Measurements from ENCODE around the gene PGAM1. TPM values are rescaled to one million over a fixed set of nuclear protein-coding genes. Genes with fewer than 3 reads are reported as not detected.

PGAM1 gene
- total RNA-seq, 4 donors from 2014 or later = 151 to 289 (median 240) TPM

DNA sequence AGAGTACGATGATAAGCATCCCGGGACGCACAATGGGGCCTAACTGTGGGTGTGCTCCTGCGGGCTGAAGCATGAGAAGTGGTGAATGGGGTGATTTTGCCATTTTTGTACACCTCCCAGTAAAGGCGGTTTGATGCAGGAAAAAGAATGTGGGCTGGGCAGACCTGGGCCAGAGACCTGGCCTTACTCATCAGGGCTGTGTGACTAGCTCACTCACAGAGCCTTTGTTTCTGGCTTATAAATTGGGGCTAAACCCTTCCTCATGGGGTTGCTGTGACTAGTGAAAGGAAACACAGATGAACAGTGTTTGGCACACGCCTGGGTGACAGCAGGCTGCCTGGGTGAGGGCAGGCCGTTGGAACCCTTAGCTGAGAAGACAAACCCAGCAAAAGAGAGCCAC lies 42.8 kb upstream of the PGAM1 start:
- DNase-seq (ENCODE audit: low spot score in 2 of 2) = no peak
- intact Hi-C loops (cut with DNase I; ENCODE audit: low total_unique reads) = no loop called here
- WGBS, 2 donors = 89 to 95% methylated on average over 7 of the region's 7 CpGs
- H3K4me3 ChIP-seq (ENCODE audit: low read depth, poor library complexity, severe bottlenecking) = no peak overlapping the region
- TF ChIP-seq, protein P1, sequence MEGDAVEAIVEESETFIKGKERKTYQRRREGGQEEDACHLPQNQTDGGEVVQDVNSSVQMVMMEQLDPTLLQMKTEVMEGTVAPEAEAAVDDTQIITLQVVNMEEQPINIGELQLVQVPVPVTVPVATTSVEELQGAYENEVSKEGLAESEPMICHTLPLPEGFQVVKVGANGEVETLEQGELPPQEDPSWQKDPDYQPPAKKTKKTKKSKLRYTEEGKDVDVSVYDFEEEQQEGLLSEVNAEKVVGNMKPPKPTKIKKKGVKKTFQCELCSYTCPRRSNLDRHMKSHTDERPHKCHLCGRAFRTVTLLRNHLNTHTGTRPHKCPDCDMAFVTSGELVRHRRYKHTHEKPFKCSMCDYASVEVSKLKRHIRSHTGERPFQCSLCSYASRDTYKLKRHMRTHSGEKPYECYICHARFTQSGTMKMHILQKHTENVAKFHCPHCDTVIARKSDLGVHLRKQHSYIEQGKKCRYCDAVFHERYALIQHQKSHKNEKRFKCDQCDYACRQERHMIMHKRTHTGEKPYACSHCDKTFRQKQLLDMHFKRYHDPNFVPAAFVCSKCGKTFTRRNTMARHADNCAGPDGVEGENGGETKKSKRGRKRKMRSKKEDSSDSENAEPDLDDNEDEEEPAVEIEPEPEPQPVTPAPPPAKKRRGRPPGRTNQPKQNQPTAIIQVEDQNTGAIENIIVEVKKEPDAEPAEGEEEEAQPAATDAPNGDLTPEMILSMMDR (IDR thresholded peaks at IDR 0.05) = no peak
- no peak for TF ChIP-seq POLR2A (IDR thresholded peaks at IDR 0.05)

- intact Hi-C loops (cut with DNase I; ENCODE audit: low total_unique reads) = no loop called here
- 80 to 100% methylated on average over 1 to 2 of the region's 5 CpGs for WGBS, 2 donors
- no peak for DNase-seq (ENCODE audit: low spot score in 2 of 2)
- H3K4me3 ChIP-seq (ENCODE audit: low read depth, poor library complexity, severe bottlenecking) = no peak overlapping the region
- no peak for TF ChIP-seq POLR2A (IDR thresholded peaks at IDR 0.05)
- TF ChIP-seq, protein P1 (IDR thresholded peaks at IDR 0.05) = no peak
Measured at GRCh38 chr10:97384156-97384555, 41.8 kb upstream of the PGAM1 start.

- intact Hi-C loops (cut with DNase I; ENCODE audit: low total_unique reads) = no loop called here
- no peak overlapping the region for H3K4me3 ChIP-seq (ENCODE audit: low read depth, poor library complexity, severe bottlenecking)
- no peak for DNase-seq (ENCODE audit: low spot score in 2 of 2)
- TF ChIP-seq, protein P1 (IDR thresholded peaks at IDR 0.05) = no peak
- no peak for TF ChIP-seq POLR2A (IDR thresholded peaks at IDR 0.05)
- WGBS, 2 donors = 92 to 94% methylated on average over 2 to 5 of the region's 6 CpGs
Measured at GRCh38 chr10:97384641-97385040, 41.4 kb upstream of the PGAM1 start.

GRCh38 chr10:97385565-97385964 lies 40.4 kb upstream of the PGAM1 start:
- H3K4me3 ChIP-seq (ENCODE audit: low read depth, poor library complexity, severe bottlenecking) = no peak overlapping the region
- no peak for DNase-seq (ENCODE audit: low spot score in 2 of 2)
- TF ChIP-seq, protein P1 (IDR thresholded peaks at IDR 0.05) = no peak
- no peak for TF ChIP-seq POLR2A (IDR thresholded peaks at IDR 0.05)
- intact Hi-C loops (cut with DNase I; ENCODE audit: low total_unique reads) = no loop called here
- WGBS, 2 donors = 96 to 99% methylated on average over 7 of the region's 7 CpGs

DNA sequence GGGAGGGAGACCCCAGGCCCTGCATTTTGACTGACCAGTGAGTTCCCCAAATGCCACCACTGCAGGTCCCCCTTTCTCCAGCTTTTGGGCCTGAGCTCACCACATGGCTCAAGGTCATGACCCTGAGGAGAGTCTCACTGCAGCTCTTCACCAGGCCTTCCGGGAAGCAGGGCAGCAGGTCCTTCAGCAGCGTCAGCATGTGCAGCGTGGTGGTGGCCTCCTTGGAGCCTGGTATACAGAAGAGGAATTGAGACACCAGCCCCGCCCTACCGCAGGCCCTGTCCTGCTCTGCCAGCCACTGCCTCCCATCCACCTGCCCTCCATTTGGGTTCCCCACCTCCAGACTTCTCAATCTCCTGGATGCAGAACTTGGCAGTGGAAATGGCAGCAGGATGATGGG lies 37.8 kb upstream of the PGAM1 start:
- no peak overlapping the region for H3K4me3 ChIP-seq (ENCODE audit: low read depth, poor library complexity, severe bottlenecking)
- no peak for TF ChIP-seq POLR2A (IDR thresholded peaks at IDR 0.05)
- intact Hi-C loops (cut with DNase I; ENCODE audit: low total_unique reads) = no loop called here
- WGBS, 2 donors = 86 to 92% methylated on average over 5 of the region's 5 CpGs
- DNase-seq (ENCODE audit: low spot score in 2 of 2) = no peak

- intact Hi-C loops (cut with DNase I; ENCODE audit: low total_unique reads) = no loop called here
- no peak for DNase-seq (ENCODE audit: low spot score in 2 of 2)
- no peak for TF ChIP-seq POLR2A (IDR thresholded peaks at IDR 0.05)
- TF ChIP-seq, protein P1 (IDR thresholded peaks at IDR 0.05) = no peak
- WGBS, 2 donors = 97 to 98% methylated on average over 5 of the region's 5 CpGs
- no peak overlapping the region for H3K4me3 ChIP-seq (ENCODE audit: low read depth, poor library complexity, severe bottlenecking)
Measured at GRCh38 chr10:97390091-97390490, 35.9 kb upstream of the PGAM1 start.

Measured in lower leg skin (tissue), 4 donors.